CD4-positive, alpha-beta T cell treated with Interleukin-17A for 4 hours (primary cell): ENCODE measurements around the gene FAM117B.
"Not testable (repeated sequence)": the region's sequence is repeated elsewhere in the genome, so short reads cannot be mapped to it uniquely, and the experiment has no call there.

Experiments used
- DNase-seq: peaks from one replicate; pipeline ENCODE4 v3.0.0-alpha.2; 2020; ENCODE audit warnings: mixed read lengths

FAM117B gene

GRCh38 chr2:202639231-202639630 is 4.5 kb downstream of the FAM117B start:
- no peak for DNase-seq

GRCh38 chr2:202642567-202642966 is 7.8 kb downstream of the FAM117B start:
- no peak for DNase-seq

DNA sequence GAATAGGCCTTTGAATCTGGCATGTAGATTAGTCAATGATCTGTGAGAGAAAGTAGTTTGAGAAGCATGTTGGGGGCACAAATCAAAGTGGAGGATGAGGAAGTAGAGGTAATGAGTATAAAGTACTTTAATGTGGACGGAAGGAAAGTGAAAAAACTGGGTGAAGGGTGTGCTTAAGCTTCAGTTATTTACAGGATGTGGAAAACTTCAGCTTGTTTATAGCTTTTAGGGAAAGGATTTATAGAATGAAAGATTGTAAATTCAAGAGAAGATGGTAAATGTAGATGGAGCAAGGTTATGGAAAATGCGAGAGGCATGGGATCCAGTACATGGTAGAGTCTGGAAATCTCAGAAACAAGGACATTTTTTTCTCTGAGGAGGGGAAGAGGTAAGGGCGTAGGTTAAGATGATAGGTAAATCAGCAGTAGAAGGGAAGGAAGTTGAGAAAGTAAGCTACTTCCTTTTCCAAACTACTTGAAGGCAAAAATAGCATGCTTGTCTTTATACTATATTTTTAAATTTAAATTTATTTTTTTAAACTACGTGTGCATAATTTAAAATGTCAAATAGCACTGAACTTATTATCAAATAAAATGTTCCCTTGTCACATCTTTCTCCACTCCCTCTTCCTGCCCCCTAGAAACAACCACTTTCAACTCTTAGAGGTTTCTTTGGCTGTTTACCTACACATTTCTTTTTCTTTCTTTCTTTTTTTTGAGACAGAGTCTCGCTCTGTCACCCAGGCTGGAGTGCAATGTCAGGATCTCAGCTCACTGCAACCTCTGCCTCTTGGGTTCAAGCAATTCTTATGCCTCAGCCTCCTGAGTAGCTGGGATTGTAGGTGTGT is 8.5 kb downstream of the FAM117B start:
- peak; percentile 39 for DNase-seq

- DNase-seq, result no peak
Measured at GRCh38 chr2:202652119-202652518, 17.4 kb downstream of the FAM117B start.

DNA sequence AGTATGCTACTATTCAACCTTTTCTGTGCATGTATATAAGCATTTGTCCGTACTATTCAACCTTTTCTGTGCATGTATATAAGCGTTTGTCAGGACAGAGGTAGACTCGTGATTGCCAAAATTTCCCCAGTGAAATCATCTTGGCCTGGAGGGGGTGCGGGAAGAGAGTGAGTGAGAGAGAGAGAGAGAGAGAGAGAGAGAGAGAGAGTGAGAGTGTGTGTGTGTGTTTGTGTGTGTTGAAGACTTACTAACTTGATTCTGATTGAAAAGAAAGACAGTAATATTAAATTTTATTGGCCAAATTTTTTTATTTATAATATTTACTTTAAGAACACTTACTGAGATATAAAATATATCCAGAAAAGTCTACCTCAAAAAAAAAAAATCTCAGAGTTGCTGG is 19.1 kb downstream of the FAM117B start:
- DNase-seq, result no peak

DNA sequence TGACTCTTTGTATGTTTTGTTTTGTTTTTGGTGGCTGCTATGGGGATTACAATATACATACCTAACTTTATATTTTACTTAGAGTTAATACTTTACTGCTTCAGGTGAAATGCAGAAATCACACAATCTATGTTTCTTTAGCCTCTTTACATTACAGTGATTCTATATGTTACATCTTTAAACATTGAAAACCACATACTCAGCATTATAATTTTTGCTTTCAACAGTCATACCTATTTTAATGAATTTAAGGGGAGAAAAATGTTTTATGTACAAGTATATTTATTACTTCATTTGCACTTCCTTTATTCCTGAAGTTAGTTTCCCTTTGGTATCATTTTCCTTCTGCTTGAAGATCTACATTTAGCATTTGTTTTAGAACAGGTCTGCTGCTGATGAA is 23.1 kb downstream of the FAM117B start:
- DNase-seq, result no peak

GRCh38 chr2:202660796-202661195 is 26.0 kb downstream of the FAM117B start:
- DNase-seq, result no peak

- no peak for DNase-seq
Measured at GRCh38 chr2:202669841-202670240, 35.1 kb downstream of the FAM117B start.

DNA sequence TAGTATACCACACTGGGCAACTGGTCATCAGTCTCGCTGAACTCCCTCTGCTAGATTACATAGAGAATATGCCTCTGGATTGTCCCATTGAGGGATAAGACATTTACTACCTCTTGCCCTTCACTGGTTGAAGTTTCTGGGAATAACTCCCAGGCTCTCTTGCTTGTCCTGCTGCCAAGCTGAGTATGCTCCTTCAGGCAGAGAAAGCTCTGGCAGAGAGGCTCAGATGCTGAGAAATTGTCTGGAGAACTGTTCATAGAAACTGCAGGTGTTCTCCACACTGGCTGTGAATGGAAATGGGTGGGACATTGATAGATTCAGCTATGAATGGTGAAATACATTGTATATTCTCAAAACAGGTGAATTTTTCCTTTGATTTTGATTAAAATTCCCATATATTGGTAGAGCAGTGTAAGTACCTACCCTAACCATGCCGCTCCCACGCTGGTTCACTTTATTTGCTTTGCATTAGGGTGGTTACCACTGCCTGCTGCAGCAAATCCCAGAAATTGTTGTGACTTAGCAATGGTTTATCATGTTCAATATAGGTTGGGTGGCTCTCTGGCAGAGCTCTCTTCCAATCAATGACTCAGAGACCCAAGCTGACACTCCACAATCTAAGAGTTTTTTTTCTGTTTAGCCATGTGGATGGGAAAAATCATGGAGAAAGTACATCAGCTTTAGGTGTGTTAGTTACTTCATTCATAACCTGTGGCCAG is 36.7 kb downstream of the FAM117B start:
- DNase-seq, result no peak

- DNase-seq, result not testable (repeated sequence)
Measured at GRCh38 chr2:202675097-202675496, 40.3 kb downstream of the FAM117B start.

DNA sequence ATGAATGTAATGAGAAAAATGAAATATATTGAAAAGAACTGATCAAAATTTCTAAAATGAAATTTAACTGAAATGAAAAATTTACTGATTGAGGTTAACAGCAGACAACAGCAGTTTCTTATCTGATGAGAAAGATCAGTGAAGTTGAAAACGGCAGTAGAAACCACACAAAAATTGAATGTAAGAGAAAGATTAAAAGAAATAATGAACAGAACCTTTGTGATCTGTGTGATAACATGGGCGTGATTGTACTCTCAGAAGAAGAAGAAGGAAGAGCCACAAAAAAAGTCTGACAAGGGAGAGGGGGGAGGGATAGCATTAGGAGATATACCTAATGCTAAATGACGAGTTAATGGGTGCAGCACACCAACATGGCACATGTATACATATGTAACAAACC is 45.2 kb downstream of the FAM117B start:
- DNase-seq, result no peak

- no peak for DNase-seq
Measured at GRCh38 chr2:202680512-202680911, 45.7 kb downstream of the FAM117B start.

- DNase-seq, result no peak
Measured at GRCh38 chr2:202681688-202682205, 47.0 kb downstream of the FAM117B start.

DNA sequence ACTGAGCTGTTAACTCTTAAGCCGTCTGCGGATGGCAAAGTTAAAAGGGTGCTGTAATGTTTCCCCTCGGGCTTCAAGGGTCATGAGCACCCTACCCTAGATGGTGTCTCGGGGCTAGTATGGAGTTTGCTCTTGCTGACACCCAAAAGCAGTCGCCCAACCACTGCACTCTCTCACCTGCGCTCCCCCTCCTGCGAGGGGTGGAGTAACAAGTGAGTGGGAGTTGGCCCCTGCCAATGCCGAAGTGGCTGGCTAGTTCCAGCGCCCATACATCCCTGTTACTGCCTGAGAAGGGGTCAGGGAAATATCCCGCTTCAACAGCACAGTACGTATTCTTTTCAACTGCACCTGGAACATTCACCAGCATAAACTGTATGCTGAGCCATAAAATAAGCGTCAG is 47.5 kb downstream of the FAM117B start:
- no peak for DNase-seq

GRCh38 chr2:202687276-202687675 is 52.5 kb downstream of the FAM117B start:
- no peak for DNase-seq

DNA sequence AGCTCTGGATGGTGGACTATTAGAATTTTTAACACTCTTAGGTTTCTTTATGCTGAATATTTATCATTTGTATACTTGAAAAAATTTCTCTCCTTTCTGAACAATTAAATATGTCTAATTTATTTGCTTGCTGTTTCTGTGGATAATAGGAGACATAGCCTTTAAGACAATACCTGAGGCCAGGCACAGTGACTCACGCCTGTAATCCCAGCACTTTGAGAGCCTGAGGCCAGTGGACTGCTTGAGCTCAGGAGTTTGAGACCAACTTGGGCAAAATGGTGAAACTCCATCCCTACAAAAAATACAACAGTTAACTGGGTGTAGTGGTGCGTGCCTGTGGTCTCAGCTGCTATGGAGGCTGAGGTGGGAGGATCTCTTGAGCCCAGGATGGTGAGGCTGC is 54.7 kb downstream of the FAM117B start:
- DNase-seq, result no peak

GRCh38 chr2:202689898-202690297 is 55.1 kb downstream of the FAM117B start:
- no peak for DNase-seq

DNA sequence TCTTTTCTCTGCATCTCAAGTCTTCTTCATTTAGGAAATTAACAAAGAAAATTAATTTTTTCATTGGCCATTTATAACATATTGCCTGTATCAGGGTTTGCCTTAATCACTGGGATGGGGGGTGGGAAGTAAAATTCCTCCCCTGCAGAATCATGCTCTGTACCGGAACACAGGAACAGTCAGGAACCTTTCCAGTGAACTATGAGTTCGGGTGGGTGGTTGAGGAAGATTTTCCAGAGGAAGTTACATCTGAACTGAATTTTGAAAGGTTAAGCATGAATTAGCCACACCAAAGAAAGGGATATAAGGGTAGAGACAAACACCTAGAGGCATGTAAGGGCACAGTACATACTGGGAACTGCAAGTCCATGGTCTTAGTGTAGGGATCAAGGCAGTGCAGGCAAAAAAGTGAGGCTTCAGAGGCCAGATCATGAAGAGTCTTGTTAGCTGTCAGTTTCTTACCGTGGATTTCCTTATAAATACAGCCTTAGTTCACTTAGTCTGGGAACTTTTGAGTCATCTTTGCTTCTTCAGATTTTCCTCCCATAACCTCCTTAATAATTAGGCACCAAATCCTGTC is 55.6 kb downstream of the FAM117B start:
- DNase-seq, result no peak

DNA sequence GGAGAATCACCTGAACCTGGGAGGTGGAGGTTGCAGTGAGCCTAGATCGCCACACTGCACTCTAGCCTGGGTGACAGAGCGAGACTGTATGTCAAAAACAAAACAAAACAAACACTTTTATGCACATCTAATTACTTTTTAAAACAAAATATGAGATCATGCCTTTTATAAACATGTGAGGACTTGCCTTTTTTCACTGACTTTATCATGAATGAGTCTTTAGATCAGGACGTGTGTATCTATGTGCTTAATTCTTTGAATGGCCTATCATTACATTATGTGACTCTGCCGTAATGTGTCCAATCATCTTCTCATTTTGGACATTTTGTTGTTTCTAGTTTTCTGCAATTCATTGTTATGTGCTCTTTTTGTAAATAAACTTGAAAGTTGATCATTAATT is 58.7 kb downstream of the FAM117B start:
- no peak for DNase-seq

- no peak for DNase-seq
Measured at GRCh38 chr2:202695166-202695565, 60.4 kb downstream of the FAM117B start.

DNA sequence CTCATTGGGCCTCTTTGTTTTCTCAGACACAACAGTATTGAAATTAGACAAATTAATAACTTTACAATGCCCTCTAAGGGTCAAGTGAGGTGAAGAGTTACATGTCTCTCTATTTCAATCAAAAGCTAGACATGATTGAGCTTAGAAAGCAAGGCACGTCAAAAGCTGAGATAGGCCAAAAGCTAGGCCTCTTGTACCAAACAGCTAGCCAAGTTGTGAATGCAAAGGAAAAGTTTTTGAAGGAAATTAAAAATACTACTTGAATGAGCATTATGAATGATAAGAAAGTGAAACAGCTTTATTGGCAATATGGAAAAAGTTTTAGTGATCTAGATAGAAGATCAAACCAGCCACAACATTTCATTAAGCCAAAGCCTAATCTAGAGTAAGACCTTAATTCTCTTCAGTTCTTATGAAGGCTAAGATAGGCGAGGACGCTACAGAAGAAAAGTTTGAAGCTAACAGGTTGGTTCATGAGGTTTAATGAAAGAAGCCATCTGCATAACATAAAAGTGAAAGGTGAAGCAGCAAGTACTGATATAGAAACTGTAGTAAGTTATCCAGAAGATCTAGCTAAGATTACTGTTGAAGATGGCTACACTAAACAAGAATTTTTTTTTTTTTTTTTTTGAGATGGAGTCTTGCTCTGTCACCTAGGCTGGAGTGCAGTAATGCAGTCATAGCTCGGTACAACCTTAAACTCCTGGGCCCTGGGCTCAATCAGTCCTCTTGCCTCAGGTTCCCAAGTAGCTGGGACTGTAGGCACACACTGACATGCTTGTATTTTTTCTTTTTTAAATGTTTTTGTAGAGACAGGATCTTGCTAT is 65.5 kb downstream of the FAM117B start:
- no peak for DNase-seq

- no peak for DNase-seq
Measured at GRCh38 chr2:202703091-202703490, 68.3 kb downstream of the FAM117B start.

GRCh38 chr2:202704248-202704647 is 69.5 kb downstream of the FAM117B start:
- no peak for DNase-seq
